ENCODE data around the gene ABHD4. TPM values are rescaled to one million over a fixed set of nuclear protein-coding genes. Genes with fewer than 3 reads are reported as not detected.

ABHD4 gene
- total and polyA plus RNA-seq, 2 experiments from 2014 or later, result 39.1 to 40.0 TPM

- TF ChIP-seq REST (IDR thresholded peaks at IDR 0.05; ENCODE audit: unreplicated experiment), result no peak
- no peak for TF ChIP-seq CTCF (conservative IDR thresholded peaks at IDR 0.05; ENCODE audit: low read depth in 2 of 2)
These were observed 1.2 kb downstream of the ABHD4 start (continued) for GRCh38 chr14:22599349-22599748.

- Histone ChIP-seq H3F3A (replicated peaks; ENCODE audit: low read depth) (no peaks in the 10 kb centered on the region), H3K4me1 (ENCODE audit: insufficient read depth) (peaks cover 22% of the 10 kb centered on the region), H3K9me2 (ENCODE audit: insufficient read depth) (no peaks in the 10 kb centered on the region), H3K27ac (ENCODE audit: low read depth) (no peak overlapping the region), H4K20me1 (replicated peaks; ENCODE audit: insufficient read depth) (no peaks in the 10 kb centered on the region; the same call in 1 of the 2 replicates), H3K36me3 (ENCODE audit: insufficient read depth) (peaks cover 25% of the 10 kb centered on the region), H3K4me2 (peak overlapping the region; percentile 91), H3K27me3 (ENCODE audit: insufficient read depth) (no peaks in the 10 kb centered on the region), H2AFZ (no peak overlapping the region), H3K4me3 (peak overlapping the region; percentile 97; the same call in 1 of the 2 replicates), H3K79me2 (replicated peaks; ENCODE audit: insufficient read depth) (peaks cover 23% of the 10 kb centered on the region)
- ATAC-seq (no peak), DNase-seq (ENCODE audit: low spot score) (no peak)
- Mint-ChIP-seq H3K36me3 (ENCODE audit: low read depth) (peaks cover 44% of the 10 kb centered on the region), H3K27me3 (ENCODE audit: insufficient read depth, low read depth, poor library complexity) (peaks cover 14% of the 10 kb centered on the region), H3K9me3 (no peaks in the 10 kb centered on the region), H3K4me1 (peaks cover 24% of the 10 kb centered on the region), H3K4me3 (peak overlapping the region; percentile 98; the same call in 2 of the 3 replicates), H3K27ac (peak overlapping the region; percentile 77)
- TF ChIP-seq ZNF462 (CRISPR knock-in tag; IDR thresholded peaks at IDR 0.05) (no peak), JUNB (IDR thresholded peaks at IDR 0.05; ENCODE audit: unreplicated experiment) (no peak), ZNF331 (CRISPR knock-in tag; IDR thresholded peaks at IDR 0.05; ENCODE audit: low read depth) (no peak), EZH2phosphoT487 (IDR thresholded peaks at IDR 0.05; ENCODE audit: unreplicated experiment) (no peak), CTCF (conservative IDR thresholded peaks at IDR 0.05; ENCODE audit: low read depth in 2 of 2) (no peak), ETS1 (IDR thresholded peaks at IDR 0.05) (no peak), EZH2 (IDR thresholded peaks at IDR 0.05; ENCODE audit: low read depth, unreplicated experiment) (no peak), POLR2AphosphoS5 (IDR thresholded peaks at IDR 0.05; ENCODE audit: low read depth) (no peak)
These were observed 1.9 kb downstream of the ABHD4 start for GRCh38 chr14:22600027-22600426.
